CD4-positive, alpha-beta T cell treated with Interleukin-4 for 1 hour (primary cell): ENCODE measurements around the gene HJURP.
A peak's percentile ranks its signal among the peaks of the same experiment; 100 is the strongest.

Experiments used
- DNase-seq, 2 donors: peaks; one replicate each; pipeline ENCODE4 v3.0.0-alpha.2; 2020 to 2022

HJURP gene

DNA sequence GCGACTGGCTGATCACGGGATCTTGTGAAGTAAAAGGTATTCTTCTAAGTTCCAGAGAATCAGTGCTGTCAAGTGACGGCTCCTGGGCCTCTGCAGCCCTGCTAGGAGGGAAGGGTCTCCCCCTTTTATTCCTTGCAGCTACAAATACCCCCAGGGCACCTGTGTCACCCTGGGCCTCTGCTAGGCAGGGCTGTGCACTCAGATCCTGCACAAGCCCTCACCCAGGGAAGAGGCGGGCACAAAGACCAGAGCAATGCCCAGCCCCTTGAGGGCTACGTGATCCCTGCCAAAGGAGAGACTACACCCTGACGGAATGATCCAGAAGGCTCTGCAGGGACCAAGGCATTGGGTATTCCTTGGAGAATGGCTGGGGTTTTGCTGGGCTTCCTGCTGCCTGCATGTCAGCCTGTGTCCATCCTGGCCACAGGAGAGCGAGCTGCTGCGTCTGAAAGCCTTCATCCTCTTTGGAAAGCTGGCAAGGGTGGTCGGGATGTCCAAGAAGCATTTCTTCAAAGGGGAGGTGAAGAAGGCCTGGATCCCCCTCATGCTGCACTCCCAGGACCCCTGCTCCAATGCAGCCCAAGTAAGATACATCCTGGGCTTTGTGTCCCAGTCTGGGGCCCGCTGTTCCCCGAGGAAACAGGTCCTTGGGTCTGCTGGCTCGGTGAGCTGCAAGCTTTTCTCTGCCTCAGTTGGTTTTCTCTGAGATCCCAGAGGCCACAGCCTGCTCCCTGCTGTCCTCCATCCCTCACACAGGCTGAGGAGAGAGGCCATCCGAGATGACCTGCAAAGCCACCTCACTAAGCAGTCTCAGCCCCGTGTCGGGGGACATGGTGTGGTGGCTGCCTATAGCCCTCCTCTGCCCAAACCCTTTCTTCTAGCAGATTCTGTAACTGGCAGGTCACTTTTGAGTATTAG lies 24.9 kb downstream of the HJURP start:
- DNase-seq, result no peak

DNA sequence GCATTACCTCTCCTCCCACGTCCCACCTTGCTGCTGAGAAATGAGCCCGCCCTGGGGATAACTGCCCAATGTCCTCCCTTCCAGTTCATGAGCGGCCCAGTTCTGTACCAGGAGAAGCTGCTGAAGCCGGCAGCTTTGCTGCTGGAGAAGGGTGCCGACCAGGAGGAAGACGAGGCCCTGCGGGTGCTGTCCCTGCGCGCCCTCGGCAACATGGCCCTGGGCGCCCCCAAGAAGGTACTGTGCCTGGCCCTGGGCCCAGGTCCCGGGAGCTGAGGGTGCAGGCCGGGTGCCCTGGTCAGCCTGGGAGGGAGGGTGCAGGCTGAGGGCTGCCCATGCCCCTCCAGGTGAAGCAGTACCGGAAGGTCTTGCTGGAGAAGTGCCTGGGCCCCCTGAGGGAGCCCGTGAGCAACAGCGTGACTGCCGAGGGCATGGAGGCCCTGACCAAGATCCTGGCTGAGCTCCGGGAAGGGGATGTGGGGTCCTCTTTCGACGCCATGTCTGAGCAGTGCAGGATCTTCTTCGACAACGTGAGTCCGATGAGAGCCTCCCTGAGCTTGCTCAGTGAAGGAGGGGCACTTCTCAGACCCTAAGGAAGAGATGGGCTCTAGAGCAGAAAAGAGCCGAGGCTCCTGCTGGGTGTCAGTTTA lies 25.7 kb downstream of the HJURP start:
- DNase-seq, result no peak

DNA sequence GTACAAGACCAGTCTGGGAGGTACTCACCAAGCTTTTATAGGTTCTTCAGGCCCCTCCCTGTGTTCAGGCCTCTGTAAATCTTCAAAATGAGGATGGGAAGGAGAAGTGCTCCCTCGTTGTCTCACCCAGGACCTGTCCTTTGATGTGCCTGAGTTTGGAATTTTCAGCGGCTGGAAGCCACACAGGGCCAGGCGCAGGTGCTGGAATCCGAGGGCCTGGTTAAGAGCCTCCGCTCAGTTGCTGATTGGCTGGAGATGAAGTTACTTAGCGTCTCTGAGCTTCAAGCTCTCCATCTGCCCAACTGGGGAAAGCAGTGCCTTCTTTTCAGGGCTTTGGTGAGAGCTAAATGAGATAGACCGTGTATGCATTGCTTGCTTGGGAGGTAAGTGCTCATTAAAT lies 30.0 kb downstream of the HJURP start:
- no peak for DNase-seq

DNA sequence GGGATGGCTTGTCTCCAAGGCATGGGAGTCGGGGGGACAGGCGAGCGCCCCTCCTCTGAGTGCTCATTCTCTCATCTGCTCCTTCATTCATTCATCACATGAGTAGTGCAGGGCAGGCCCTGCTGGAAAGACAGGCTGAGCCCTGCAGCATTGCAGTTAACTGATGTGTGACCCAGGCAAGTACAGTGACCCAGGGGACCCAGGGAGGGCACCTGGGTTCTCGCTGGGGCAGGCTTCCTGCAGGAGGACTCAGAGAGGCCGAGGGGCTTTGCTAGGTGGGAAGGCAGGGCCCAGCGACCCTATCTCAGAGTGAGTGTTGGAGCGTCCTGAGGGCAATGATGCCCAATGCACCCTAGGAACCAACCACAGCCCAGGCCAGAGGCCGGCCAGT lies 30.6 kb downstream of the HJURP start:
- no peak for DNase-seq

DNA sequence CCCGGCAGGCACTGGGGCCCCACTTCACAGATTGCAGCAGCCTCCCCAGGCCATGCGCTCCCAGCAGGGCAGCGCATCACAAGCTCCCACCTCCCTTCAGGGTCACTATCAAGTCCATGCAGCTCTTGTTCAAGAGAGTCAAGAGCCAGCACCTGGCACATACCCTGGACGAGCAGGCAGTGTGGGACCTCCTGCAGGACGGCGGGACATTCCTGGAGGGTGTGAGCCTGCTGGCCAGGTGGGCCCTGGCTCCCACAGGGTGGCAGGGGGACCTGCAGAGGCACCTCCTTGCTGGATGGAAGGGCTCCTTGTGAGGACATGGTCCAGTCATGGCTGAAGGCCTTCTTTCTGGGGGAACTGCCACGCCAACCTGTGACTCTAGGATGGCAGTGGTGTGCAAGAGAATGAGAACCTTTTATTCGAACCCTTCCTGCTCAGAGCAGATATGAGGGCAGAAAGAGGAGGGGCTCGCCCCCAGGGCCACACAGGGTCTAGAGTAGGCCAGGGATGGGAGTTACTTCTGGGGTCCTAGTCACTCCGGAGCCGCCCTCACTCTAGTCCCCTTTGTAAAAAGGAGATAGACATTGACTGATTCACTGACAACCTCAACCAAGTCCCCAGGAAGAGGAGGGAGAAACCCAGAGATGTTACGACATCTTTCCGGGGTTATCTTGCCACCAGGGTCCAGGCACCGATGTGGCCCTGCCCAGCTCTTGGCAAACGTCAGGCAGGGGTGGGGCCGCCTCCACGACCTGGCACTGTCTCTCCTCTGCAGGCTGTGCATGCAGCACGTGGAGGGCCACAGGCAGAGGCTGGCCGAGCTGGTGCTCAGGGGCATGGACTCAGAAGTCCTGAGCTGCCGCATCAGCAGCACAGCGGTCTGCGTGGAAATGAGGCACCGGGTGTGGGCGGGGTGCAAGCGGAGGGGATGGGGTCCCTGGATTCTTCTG lies 31.3 kb downstream of the HJURP start:
- DNase-seq, result peak in 1 of 2 donors; percentile 9

DNA sequence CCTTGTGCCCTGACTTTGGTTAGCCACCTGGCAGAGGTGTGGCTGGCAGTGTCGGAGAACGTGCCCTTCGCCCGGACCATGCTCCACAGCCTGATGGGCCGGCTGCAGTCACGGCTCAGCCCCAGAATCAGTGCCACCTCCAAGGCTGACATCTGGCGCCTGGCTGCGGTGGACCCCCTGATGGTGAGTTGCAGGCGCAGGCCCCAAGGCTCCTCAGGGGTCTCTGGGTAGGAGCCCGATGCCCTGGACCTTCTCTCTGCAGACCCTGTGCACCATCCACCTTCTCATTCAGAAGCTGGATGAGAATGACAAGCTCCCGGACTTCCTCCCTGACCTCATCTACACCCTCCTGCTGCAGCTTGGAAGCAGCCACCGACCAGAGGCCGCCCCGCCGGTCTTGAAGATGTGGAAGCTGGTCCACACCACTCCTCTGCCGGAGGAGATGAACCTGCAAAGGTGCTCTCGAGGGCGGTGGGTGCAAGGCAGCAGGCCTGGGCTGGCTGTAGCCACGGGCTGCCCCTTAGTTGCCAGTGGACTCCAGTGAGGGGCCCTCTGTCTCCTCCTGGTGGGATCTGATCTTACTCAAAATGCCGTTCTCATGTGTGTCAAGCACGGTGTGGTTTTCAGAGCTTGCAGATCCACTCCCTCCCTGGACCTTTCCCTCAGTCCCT lies 32.1 kb downstream of the HJURP start:
- no peak for DNase-seq

DNA sequence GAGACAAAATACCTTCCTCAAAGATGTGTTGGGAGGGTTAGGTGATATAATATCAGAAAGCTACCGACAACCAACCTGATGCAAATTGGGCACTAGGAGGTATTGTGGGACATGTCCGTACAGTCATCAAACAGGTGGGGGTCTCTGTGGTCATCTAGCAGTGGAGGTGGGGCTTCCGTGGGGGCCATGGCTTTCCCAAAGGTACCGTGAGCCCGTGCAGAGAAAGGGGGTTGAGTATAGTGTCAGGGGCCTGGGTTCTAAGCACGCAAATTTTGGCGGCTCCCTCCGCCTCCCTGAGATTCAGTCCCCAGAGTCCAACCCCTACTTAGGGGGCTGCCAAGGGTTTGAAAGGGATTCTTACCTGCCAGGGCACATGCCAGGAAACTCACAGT lies 32.6 kb downstream of the HJURP start:
- DNase-seq, result no peak

DNA sequence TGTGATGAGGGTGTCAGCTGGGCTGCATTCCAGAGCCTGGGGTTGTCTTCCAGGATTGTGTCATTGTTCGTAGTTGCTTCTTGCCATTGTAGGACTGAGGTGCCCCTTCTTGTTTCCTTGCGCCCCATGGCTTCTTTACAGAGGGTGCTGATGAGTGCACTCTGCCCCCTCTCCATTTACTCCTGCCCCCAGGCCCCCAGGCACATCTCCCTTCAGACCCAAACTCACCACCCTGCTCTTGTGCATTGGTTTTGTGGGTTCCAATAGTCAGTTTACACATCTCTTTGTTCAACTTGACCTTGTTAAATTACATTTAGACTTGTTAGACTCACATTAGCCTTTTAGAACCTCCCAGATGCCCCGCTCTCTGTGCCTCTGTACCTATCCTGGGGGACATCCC lies 33.1 kb downstream of the HJURP start:
- DNase-seq, result no peak

DNA sequence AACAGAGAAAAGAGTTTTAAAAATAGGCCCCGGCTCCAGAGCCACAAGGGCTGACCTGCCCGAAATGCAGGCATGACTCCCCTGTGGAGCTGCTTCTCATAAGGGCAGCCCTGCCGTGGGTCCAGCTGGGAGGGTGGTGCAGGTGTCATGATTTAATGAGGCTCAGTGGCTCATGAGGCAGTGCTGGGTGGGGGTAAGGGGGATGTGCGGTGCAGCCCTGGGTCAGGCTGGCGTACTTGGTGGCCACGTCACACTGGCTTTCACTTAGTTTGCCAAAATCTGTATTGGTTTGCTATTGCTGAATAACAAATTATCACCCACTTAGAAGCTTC lies 33.6 kb downstream of the HJURP start:
- no peak for DNase-seq

DNA sequence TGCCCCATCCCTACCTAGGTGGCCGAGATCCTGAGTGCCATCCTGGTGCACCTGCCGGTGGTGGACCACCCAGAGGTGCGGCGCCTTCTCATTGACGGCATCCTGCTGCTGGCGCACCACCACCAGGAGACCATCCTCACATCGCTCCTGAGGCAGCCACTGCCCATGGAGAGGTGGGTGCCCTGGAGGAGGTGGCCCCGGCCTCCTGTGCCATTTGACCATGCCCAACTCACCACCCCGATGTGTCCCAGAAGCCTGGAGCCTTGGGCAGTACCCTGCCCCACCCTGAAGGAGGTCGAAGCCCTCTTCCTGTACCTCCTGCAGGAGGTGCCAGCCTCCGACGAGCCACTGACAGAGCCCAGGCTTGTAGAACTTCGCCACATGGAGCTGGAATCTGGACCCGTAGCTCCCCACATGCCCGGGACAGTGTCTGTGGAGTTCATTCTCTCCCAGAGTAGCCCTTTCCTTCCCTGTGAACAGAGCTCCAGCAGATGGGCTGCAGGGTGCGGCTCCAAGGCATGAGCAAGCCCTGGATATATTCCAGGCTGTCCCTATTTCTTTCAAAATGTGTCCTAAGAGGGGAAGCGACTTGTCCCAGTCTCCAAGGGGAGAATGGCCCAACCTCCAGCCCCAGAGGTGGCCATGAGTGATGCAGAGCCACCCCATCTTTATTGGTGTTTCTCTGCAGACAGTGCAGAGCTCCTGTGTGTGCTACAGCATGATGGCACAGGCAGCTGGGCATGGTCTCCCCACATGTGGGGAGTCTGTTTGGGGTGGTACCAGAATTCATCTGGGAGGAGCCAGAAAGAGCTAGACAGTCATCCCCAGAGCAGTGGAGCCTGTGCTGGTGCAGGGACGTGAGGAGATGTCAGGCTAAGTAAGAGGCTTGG lies 34.2 kb downstream of the HJURP start:
- peak in 1 of 2 donors; percentile 5 for DNase-seq

DNA sequence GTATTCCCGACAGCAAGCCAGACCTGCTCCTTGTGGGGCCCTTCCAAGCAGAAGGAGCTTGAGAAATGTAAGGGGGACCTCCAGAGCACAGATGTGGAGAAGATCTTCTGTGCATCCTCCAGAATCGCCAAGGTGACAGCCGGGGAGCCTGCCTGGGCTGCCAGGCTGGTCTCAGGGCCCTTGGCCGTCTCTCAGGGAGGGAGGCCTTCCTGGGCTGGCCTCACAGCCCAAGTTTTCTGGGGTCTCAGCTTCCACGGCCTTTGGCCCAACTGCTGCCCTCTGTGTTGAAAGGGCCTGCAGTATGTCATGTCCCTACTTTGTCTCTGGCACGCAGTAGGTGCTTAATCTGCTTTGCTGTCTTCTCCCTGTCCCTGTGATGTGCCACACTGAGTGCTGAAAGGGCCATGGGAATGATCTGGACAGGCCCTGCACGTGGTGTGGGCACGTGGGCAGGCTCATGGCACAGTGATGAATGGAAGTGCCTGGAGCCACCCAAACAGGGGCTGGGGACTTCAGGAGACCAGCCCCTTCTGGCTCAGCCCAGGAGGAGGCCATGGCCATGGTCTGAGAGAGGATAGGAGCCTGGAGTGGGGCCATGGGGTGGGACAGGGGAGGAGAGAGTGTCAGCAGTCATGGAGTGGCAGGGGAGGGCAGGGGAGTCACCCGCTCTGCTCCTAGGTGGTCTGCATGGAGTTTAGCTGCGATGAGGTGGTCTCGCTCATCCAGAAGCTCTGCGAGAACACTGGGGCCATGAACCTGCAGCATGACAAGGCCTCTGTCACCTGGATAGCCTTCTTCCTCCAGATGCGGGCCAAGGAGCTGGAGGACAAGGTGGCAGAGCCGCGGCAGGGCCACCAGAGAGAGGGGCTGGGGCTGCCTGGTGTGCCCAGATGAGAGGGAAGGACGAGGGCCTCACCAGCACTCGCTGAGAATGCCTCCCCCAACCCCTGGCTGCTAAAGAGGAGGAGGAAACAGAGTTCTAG lies 35.4 kb downstream of the HJURP start:
- peak in 1 of 2 donors; percentile 5 for DNase-seq

DNA sequence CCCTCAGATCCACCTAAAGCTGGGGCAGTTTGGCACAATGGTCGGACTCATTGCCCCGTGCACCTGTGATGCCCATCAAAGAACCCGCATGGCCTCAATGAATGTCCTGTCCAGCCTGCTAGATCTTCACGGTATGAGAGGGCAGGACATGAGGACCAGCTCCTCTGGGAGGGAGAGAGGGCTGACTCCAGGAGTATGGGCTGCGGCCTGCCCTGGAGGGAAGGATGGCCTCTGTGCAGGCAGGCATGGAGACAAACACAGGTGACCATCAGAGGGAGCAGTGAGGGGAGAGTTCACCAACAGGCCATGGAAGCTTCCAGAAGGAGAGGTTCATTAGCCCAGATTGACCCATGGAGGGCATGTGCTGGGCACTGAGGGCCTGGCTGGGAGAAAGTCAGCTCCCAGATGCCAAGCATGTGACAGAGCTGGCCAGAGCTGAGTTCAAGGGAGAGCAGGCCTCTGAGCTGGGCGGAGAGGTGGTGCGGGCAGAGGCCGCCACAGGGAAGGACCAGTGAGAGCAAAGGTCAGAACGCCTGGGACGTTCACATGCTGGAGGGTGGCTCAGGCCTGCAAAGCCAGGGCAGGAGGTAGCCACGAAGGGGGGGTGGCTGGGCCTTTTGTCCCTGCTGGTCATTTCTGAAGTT lies 36.2 kb downstream of the HJURP start:
- DNase-seq, result peak in 1 of 2 donors; percentile 10

DNA sequence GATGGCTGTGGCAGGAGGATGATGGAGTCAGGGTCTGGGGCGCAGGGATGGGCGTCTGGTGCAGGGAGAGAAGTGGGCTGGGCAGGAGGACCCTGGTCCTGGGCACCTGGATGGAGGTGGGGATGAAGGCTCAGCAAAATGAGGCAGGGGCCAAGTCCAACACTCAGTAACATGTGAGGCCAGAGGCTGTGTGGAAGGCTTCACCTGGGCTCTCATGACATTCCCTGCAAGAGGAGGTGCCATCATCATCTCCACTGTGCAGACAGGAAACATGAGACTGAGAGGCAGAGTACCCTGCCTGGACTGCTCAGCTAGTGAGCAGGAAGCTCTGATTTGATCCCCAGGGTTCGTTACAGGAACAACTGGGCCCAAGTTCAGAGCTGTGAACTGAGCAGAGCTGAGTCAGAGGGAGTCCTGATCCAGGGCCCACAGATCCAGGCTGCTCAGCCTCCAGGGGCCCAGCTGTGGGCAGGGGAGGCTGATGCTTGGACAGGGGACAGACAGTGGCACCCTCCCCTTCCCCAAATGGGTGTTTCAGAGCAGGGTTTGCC lies 36.9 kb downstream of the HJURP start:
- peak in 1 of 2 donors; percentile 10 for DNase-seq

DNA sequence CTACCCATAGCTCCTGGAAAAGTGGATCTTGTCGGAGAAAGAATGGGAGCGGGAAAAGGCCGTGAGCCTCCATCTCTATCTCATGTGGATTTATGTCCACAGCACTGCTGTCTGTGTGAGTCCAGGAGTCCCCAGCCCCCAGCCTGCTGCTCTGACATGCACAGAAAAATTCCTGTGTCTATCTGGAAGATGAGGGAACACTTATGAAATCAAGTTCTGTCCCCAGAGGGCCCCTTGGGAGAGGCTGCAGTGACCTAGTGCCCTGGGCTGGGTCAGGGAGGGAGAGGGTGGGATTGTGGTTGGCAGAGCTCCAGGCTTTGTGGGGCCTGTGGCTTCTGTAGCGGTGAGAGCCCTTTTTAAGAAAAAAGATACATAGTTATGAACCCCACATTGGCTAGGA lies 37.6 kb downstream of the HJURP start:
- DNase-seq, result no peak

DNA sequence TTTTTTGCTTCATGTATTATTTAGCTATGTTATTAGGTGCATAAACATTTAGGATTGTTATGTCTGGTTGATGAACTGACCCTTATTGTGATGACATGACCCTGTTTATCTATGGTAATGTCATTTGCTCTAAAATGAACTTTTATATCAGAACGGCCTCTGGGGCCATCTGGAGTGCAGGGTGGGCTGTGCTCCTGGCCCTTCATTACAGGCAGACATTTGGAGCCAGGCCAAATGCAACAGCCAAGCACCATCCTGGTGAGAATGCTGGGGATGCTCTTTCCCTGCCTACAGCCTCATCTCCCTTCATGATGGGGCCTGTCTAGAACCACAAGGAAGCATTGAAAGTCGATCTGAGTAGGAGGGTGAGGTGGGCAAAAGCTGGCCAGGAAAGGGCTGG lies 38.0 kb downstream of the HJURP start:
- no peak for DNase-seq

DNA sequence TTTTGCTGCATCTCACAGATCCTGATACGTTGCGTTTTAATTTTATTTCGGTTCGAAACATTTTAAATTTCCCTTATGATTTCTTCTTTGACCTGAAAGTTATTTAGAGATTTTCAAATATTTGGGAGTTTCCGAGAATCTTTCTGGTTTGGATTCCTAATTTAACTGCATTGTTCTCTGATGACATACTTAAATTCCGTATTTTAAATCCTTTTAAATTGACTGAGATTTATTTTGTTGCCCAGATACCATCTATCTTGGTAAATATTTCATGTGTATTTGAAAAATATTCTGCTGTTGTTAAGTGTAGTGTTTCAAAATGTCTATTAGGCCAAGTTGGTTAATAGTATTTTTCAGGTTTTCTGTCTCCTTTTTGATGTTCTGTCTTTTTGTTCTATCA lies 38.5 kb downstream of the HJURP start:
- DNase-seq, result no peak

DNA sequence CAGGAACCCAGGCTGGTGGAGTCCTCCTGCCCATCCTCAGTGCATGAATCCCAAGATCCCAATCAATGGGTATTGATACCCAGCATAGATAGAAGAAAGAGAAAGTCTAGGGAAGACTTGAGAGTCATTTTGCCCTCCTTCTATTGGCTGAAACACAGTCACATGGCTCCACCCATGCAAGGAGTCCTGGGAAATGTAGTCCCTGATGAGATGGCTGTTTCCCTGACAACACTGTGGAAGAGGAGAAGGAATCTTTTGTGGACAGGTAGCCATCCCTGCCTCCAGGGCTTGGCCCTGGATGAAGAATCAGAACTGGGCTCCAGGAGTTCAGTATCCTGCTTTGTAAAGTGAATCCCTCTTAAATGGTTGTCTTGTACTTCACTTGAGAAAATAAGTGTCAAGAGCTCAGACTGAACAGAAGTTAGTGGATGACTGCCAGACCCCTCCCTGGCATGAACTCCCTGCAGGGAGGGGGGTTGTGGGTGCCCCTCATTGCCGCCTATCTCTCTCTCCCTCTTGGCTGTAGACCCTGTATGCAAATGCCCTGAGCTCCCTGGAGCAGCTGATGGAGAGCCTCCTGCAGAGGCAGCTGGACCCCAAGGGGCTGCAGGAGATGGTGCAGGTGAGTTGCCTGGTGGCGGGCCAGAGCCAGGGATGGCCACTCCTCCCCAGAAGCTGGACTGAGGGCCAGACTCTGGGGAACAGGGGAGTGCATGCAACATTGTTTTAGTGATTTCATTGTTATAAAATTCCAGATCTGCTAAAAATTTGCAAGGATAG lies 40.1 kb downstream of the HJURP start:
- DNase-seq, result peak; percentile 3 to 5

DNA sequence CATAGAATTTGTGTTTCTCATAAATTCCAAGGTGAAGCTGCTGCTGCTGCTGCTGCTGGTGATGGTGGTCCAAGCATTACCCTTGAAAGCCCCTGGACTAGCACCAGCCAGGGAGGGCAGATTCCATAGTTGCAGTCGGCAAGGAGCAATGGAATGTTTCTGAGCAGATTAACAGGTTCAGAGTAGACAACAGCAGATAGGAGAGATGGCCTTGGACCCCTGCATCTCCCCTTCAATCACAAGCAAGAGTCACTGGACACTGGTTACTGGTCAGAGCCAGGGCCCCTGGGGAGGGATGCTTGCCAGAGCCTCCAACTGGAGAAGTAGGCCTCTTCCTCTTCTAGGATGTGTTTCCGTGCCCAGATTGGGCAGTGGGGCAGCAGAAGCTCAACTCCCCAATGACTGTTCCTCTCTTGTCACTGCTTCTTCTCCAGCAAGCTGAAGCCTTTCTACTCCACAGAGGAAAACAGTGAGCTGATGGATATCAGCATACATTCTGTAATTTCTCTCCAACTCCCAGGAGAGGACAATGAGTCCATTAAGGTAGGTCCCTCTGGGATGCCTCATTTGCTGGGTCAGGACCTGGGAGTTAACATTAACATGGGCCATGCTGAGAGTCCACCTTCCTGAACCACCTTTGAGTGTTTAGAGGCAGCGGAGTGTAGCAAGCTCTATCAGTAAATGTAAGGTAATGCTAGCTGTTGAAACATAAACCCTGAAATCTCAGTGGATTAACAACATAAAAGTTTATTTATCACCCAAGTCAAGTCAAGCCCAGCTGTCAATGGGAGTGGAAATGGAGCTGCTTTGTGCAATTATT lies 40.9 kb downstream of the HJURP start:
- DNase-seq, result peak in 1 of 2 donors; percentile 7
